ENCODE measurements around the gene CFAP119.

The CFAP119 gene

DNA sequence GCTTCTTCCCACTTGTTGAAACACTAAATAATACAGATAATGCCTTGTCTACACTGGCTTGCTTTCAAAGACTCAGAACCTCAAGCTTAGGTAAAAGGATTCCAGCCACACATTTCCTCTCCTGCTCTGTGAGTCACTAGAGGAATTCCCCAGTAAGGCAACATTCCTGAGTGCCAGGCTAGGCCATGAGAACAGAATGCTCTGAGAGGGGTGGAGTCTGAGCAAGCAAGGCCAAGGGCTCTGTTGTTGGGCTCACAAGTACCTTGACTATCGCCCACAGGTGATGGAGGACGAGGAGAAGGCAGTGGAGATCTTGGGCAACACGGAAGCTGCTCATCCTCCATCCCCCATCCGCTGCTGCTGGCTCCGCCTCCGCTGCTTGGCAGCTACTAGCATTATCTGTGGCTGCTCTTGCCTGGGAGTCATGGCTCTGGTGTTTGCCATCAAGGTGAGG lies 20.4 kb downstream of the CFAP119 start:
- no peaks in the 10 kb centered on the region for H3K4me1 ChIP-seq (ENCODE audit: control insufficient read depth, insufficient read depth, low read length)
- no peak overlapping the region for H3K4me3 ChIP-seq (ENCODE audit: low read depth, low read length)
- no peak overlapping the region for H3K9ac ChIP-seq (ENCODE audit: low read depth, low read length)
- H3K9me3 ChIP-seq (ENCODE audit: control insufficient read depth, insufficient read depth, low read length) = no peaks in the 10 kb centered on the region
- H3K27me3 ChIP-seq (ENCODE audit: control insufficient read depth, insufficient read depth, low read length) = no peaks in the 10 kb centered on the region
- H3K36me3 ChIP-seq (ENCODE audit: control insufficient read depth, insufficient read depth, low read length) = peaks cover 40% of the 10 kb centered on the region

DNA sequence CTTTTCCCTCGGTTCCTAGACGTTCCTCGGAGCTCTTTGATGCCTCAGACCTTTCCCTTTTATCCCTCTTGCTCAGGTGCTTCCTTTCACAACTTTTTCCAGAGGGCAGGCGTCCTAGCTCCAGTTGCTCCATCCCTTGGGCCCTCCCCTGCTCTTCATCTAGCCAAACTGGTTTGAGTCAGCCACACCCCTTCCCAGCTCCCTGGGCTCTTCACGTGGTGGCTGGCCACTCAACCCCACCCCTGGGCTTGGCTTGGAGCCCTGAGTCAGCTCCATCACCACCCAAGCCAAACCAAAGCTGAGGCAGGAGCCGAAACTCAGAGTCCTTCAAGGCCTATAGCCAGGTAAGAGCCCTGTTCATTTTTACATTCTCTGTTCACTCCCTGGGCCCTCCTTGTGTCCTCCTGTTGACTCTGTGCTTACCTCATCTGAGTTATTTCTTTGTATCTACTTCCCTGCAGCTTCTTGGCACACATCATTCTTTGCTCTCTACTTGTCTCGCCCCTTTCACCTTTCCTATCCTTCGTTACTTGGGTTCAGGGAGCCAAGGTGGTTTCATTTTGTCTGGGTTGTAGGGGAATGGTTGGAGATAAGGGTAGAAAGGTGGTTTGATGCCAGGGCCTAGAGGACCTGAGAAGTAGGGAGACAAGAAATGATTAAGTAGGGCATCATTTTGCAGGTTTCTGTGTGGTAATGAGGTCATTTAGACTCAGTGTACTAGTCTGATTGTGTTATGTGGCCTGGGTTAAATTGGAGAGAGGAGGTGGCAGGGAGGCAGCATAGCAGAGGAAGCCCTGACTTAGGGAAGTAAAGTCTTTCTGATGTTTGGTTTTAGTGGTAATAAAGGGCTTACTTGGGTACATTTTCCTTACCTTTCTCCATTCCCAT lies 21.3 kb downstream of the CFAP119 start:
- Histone ChIP-seq H3K27me3 (ENCODE audit: control insufficient read depth, insufficient read depth, low read length) (no peaks in the 10 kb centered on the region), H3K4me1 (ENCODE audit: control insufficient read depth, insufficient read depth, low read length) (no peaks in the 10 kb centered on the region), H3K9me3 (ENCODE audit: control insufficient read depth, insufficient read depth, low read length) (no peaks in the 10 kb centered on the region), H3K36me3 (ENCODE audit: control insufficient read depth, insufficient read depth, low read length) (peaks cover 47% of the 10 kb centered on the region), H3K9ac (ENCODE audit: low read depth, low read length) (no peak overlapping the region), H3K4me3 (ENCODE audit: low read depth, low read length) (no peak overlapping the region)

- no peaks in the 10 kb centered on the region for H3K9me3 ChIP-seq (ENCODE audit: control insufficient read depth, insufficient read depth, low read length)
- H3K4me3 ChIP-seq (ENCODE audit: low read depth, low read length) = no peak overlapping the region
Observed at GRCh38 chr16:30738984-30739951, 22.6 kb downstream of the CFAP119 start.

DNA sequence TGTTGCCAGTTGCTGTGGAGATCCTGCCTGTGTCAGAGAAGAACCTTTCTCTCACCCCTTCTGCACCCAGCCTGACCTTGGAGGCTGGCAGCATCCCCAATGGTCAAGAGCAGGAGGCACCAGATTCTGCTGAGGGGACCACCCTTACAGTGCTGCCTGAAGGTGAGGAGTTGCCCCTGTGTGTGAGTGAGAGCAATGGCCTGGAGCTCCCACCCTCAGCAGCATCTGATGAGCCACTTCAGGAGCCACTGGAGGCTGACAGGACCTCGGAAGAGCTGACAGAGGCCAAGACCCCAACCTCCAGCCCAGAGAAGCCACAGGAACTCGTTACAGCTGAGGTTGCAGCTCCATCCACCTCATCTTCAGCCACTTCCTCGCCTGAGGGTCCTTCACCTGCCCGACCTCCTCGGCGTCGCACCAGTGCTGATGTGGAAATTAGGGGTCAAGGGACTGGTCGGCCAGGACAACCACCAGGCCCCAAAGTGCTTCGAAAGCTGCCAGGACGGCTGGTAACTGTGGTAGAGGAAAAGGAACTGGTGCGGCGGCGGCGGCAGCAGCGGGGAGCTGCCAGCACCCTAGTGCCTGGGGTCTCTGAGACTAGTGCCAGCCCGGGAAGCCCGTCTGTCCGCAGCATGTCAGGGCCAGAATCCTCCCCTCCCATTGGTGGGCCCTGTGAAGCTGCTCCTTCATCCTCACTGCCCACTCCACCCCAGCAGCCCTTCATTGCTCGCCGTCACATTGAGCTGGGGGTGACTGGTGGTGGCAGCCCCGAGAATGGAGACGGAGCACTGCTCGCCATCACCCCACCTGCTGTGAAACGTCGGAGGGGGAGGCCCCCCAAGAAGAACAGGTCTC lies 23.8 kb downstream of the CFAP119 start:
- H3K4me1 ChIP-seq (ENCODE audit: control insufficient read depth, insufficient read depth, low read length) = no peaks in the 10 kb centered on the region
- no peaks in the 10 kb centered on the region for H3K9me3 ChIP-seq (ENCODE audit: control insufficient read depth, insufficient read depth, low read length)
- peaks cover 56% of the 10 kb centered on the region for H3K36me3 ChIP-seq (ENCODE audit: control insufficient read depth, insufficient read depth, low read length)
- H3K4me3 ChIP-seq (ENCODE audit: low read depth, low read length) = no peak overlapping the region
- no peak overlapping the region for H3K9ac ChIP-seq (ENCODE audit: low read depth, low read length)
- no peaks in the 10 kb centered on the region for H3K27me3 ChIP-seq (ENCODE audit: control insufficient read depth, insufficient read depth, low read length)

More at GRCh38 chr16:30738984-30739951, 22.6 kb downstream of the CFAP119 start:
- Histone ChIP-seq H3K9ac (ENCODE audit: low read depth, low read length) (no peak overlapping the region), H3K36me3 (ENCODE audit: control insufficient read depth, insufficient read depth, low read length) (peaks cover 52% of the 10 kb centered on the region), H3K4me1 (ENCODE audit: control insufficient read depth, insufficient read depth, low read length) (no peaks in the 10 kb centered on the region), H3K27me3 (ENCODE audit: control insufficient read depth, insufficient read depth, low read length) (no peaks in the 10 kb centered on the region)

GRCh38 chr16:30736995-30737793 lies 24.7 kb downstream of the CFAP119 start:
- Histone ChIP-seq H3K27me3 (ENCODE audit: control insufficient read depth, insufficient read depth, low read length) (no peaks in the 10 kb centered on the region), H3K9me3 (ENCODE audit: control insufficient read depth, insufficient read depth, low read length) (no peaks in the 10 kb centered on the region), H3K9ac (ENCODE audit: low read depth, low read length) (no peak overlapping the region), H3K4me3 (ENCODE audit: low read depth, low read length) (no peak overlapping the region), H3K4me1 (ENCODE audit: control insufficient read depth, insufficient read depth, low read length) (no peaks in the 10 kb centered on the region), H3K36me3 (ENCODE audit: control insufficient read depth, insufficient read depth, low read length) (peaks cover 53% of the 10 kb centered on the region)

DNA sequence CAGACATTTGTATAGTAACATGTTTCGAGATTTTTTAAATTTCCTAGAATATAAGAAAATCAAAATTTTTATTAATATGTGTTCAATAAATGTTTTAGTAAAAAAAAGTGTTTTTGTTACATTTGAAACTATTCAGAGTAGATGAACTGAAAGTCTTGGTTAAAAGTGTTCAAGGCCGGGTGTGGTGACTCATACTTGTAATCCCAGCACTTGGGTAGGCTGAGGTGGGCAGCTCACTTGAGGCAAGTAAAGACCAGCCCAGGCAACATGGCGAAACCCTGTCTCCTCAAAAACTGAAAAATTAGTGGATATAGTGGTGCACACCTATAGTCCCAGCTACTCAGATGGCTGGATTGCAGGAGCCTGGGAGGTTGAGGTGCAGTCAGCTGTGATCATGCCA lies 30.5 kb downstream of the CFAP119 start:
- H3K4me3 ChIP-seq (ENCODE audit: low read depth, low read length) = no peak overlapping the region
- H3K36me3 ChIP-seq (ENCODE audit: control insufficient read depth, insufficient read depth, low read length) = peaks cover 35% of the 10 kb centered on the region
- no peak overlapping the region for H3K9ac ChIP-seq (ENCODE audit: low read depth, low read length)
- no peaks in the 10 kb centered on the region for H3K27me3 ChIP-seq (ENCODE audit: control insufficient read depth, insufficient read depth, low read length)
- H3K9me3 ChIP-seq (ENCODE audit: control insufficient read depth, insufficient read depth, low read length) = no peaks in the 10 kb centered on the region
- peaks cover 4% of the 10 kb centered on the region for H3K4me1 ChIP-seq (ENCODE audit: control insufficient read depth, insufficient read depth, low read length)

DNA sequence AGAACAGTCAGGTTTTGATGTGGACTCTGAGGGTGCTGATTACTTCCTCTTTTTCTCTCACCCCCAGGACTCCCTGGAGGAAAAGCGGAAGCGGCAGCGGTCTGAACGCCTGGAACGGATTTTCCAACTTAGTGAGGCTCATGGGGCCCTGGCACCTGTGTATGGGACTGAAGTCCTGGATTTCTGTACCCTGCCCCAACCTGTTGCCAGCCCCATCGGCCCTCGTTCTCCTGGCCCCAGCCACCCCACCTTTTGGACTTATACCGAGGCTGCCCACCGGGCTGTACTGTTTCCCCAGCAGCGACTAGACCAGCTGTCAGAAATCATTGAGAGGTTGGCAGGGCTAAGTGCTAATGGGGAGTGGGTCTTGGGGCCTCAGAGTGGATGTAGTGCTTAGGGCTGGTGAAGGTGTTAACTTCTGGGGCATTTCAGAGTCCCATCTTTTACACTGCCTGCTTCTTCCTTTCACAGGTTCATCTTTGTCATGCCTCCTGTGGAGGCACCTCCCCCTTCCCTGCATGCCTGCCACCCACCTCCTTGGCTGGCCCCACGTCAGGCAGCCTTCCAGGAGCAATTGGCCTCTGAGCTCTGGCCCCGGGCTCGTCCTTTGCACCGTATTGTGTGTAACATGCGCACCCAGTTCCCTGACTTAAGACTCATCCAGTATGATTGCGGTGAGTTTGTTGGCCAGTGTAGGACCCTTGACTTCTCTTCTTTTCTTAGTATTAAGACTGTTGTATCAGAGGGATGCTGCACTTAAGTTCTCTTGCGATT lies 32.8 kb downstream of the CFAP119 start:
- Histone ChIP-seq H3K27me3 (ENCODE audit: control insufficient read depth, insufficient read depth, low read length) (no peaks in the 10 kb centered on the region), H3K4me3 (ENCODE audit: low read depth, low read length) (no peak overlapping the region), H3K4me1 (ENCODE audit: control insufficient read depth, insufficient read depth, low read length) (peaks cover 4% of the 10 kb centered on the region), H3K36me3 (ENCODE audit: control insufficient read depth, insufficient read depth, low read length) (peaks cover 33% of the 10 kb centered on the region), H3K9ac (ENCODE audit: low read depth, low read length) (no peak overlapping the region), H3K9me3 (ENCODE audit: control insufficient read depth, insufficient read depth, low read length) (no peaks in the 10 kb centered on the region)

DNA sequence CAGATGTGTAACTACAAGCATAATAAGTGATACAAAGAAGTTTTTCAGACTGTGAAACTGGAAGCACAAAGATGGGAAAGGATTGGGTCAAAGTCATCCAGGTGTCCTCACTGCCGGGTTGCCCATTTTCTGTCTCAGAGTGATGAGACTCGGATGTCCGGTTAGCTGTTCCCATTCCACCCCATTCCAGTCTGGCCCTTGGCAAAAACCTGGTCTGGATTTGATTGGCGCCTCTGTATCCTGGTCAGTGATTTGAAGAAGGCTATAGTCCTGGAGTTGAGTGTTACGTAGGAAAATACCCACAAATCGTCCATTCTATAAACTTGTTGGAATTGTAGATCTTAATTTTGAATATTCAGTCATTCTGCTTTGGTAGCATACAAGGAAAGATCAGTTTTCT lies 33.5 kb downstream of the CFAP119 start:
- Histone ChIP-seq H3K4me1 (ENCODE audit: control insufficient read depth, insufficient read depth, low read length) (peaks cover 4% of the 10 kb centered on the region), H3K9me3 (ENCODE audit: control insufficient read depth, insufficient read depth, low read length) (no peaks in the 10 kb centered on the region), H3K27me3 (ENCODE audit: control insufficient read depth, insufficient read depth, low read length) (no peaks in the 10 kb centered on the region), H3K9ac (ENCODE audit: low read depth, low read length) (no peak overlapping the region), H3K4me3 (ENCODE audit: low read depth, low read length) (no peak overlapping the region), H3K36me3 (ENCODE audit: control insufficient read depth, insufficient read depth, low read length) (peaks cover 36% of the 10 kb centered on the region)

- peaks cover 59% of the 10 kb centered on the region for H3K36me3 ChIP-seq (ENCODE audit: control insufficient read depth, insufficient read depth, low read length)
- no peaks in the 10 kb centered on the region for H3K27me3 ChIP-seq (ENCODE audit: control insufficient read depth, insufficient read depth, low read length)
- H3K4me3 ChIP-seq (ENCODE audit: low read depth, low read length) = no peak overlapping the region
- H3K9me3 ChIP-seq (ENCODE audit: control insufficient read depth, insufficient read depth, low read length) = no peaks in the 10 kb centered on the region
- H3K4me1 ChIP-seq (ENCODE audit: control insufficient read depth, insufficient read depth, low read length) = peaks cover 4% of the 10 kb centered on the region
- H3K9ac ChIP-seq (ENCODE audit: low read depth, low read length) = no peak overlapping the region
Observed at GRCh38 chr16:30725418-30725792, 36.5 kb downstream of the CFAP119 start.
